Small intestine (tissue), 7 donors: ENCODE measurements around the gene PHOX2A. TPM values are rescaled to one million over a fixed set of nuclear protein-coding genes. Genes with fewer than 3 reads are reported as not detected.

Experiments
- DNase-seq, 2 donors: peaks; one replicate each; pipeline versions ENCODE4 v3.0.0 to v3.0.0-alpha.2; 2013
- FAIRE-seq: peaks from 2 replicates; lab custom pipeline; 2012; peaks lifted over from hg19 to GRCh38; lab: Jason Lieb, UNC
- H3K27ac ChIP-seq, 3 donors: one replicate each; pipeline ENCODE4 v1.5.1; 2013; ENCODE audit warnings: low read length in 2 of 3, mild to moderate bottlenecking in 2 of 3, control low read depth in 1 of 3, inconsistent platforms in 1 of 3, low read depth in 1 of 3, moderate library complexity in 1 of 3
- H3K27me3 ChIP-seq, 3 donors: one replicate each; pipeline ENCODE4 v1.6.1; 2013; ENCODE audit warnings: low read length in 3 of 3, inconsistent platforms in 1 of 3; ENCODE audit not compliant: control insufficient read depth in 3 of 3, insufficient read depth in 3 of 3
- H3K36me3 ChIP-seq, 3 donors: one replicate each; pipeline ENCODE4 v1.6.1; 2013; ENCODE audit warnings: low read length in 3 of 3, inconsistent platforms in 1 of 3, low read depth in 1 of 3, mild to moderate bottlenecking in 1 of 3, moderate library complexity in 1 of 3; ENCODE audit not compliant: control insufficient read depth in 3 of 3, insufficient read depth in 2 of 3
- H3K4me1 ChIP-seq, 3 donors: one replicate each; pipeline ENCODE4 v1.6.1; 2013; ENCODE audit warnings: low read length in 2 of 3, inconsistent platforms in 1 of 3, low read depth in 1 of 3, mild to moderate bottlenecking in 1 of 3, moderate library complexity in 1 of 3; ENCODE audit not compliant: control insufficient read depth in 3 of 3, insufficient read depth in 2 of 3
- H3K4me3 ChIP-seq, 3 donors: one replicate each; pipeline ENCODE4 v1.5.1; 2013; ENCODE audit warnings: low read length in 3 of 3, control low read depth in 1 of 3, inconsistent platforms in 1 of 3, low read depth in 1 of 3, mild to moderate bottlenecking in 1 of 3, moderate library complexity in 1 of 3
- H3K9me3 ChIP-seq, 2 donors: one replicate each; pipeline ENCODE4 v1.6.1; 2013; ENCODE audit warnings: low read depth in 1 of 2, low read length in 1 of 2; ENCODE audit not compliant: control insufficient read depth in 2 of 2, insufficient read depth in 1 of 2
- WGBS, 3 donors: extraction: QIAGEN DNeasy Blood & Tissue Kit; methylation state at CpG; one replicate each; pipeline ENCODE4 v1.1.7; 2013; 5-methylcytosine and 5-hydroxymethylcytosine counted together
- polyA plus RNA-seq, 4 donors: library from polyadenylated mRNA; stranded (reverse) in 3 of 4; unstranded in 1 of 4; fragments of 200-250 nt in 3 of 4; fragments of 120-200 nt in 1 of 4; gene quantifications; one replicate each; pipeline versions ENCODE4 v1.2.1 to v1.2.3, GENCODE V29; 2013
- donor health status: healthy with polysubstance abuse.
- donor health status: control.
- donor health status: control.
- donor health status: Bipolar disorder and iron deficiency.
- donor health status: healthy.

Gene PHOX2A
- polyA plus RNA-seq, 4 donors: 0.86 to 3.3 TPM; not detected in 2

GRCh38 chr11:72234514-72234830 lies 9.5 kb downstream of the PHOX2A start:
- peaks cover 17 to 91% (median 31%) of the 10 kb centered on the region in 3 donors for H3K36me3 ChIP-seq
- peaks cover 0 to 19% (median 0%) of the 10 kb centered on the region in 3 donors for H3K4me1 ChIP-seq
- WGBS, 3 donors: 71 to 87% (median 84%) methylated on average over 3 of the region's 3 CpGs
- no peak overlapping the region for H3K27ac ChIP-seq
- no peak overlapping the region for H3K4me3 ChIP-seq
- peaks cover 0 to 12% (median 0%) of the 10 kb centered on the region in 3 donors for H3K27me3 ChIP-seq
- no peaks in the 10 kb centered on the region for H3K9me3 ChIP-seq
- FAIRE-seq: no peak
- no peak for DNase-seq

DNA sequence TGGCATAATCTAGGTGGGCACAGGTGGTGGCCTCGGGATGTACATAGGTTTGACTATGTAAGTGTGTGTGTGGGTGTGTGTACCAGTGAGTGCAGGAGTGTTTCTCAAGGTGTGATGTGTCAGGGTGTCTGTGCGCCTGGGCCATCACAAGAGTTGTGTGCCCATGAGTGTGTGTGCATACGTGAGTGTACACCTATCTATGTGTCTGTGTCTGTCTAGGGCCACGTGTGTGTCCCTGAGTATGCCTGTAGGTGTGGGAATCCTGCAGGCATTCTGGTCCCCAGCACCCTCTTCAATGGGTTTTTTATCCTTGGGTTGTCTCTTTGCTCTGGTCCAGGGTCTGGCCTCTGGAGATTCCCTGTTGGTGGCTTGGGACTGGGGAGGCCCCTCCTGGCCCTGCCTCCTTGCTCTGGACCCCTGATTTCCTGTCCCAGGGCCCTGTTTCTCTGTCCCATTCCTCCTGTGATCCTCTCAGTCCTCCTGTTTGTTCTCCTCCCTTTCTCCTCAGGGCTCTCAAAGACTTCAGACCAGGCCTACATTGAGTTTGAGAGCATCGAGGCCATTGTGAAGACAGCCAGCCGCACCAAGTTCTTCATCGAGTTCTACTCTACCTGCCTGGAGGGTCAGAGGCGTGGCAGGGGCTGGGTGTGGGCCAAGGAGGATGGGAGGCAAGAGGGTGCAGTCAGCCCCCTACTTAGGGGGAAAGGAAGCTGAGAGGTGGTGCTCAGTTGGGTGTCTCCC lies 10.0 kb downstream of the PHOX2A start:
- Histone ChIP-seq H3K9me3 (no peaks in the 10 kb centered on the region), H3K27me3 (peaks cover 0 to 6% (median 0%) of the 10 kb centered on the region in 3 donors), H3K4me1 (peaks cover 0 to 15% (median 0%) of the 10 kb centered on the region in 3 donors), H3K4me3 (no peak overlapping the region), H3K27ac (no peak overlapping the region), H3K36me3 (peaks cover 17 to 97% (median 35%) of the 10 kb centered on the region in 3 donors)
- DNase-seq (no peak), FAIRE-seq (no peak)
- WGBS, 3 donors: 78 to 89% (median 85%) methylated on average over 8 of the region's 8 CpGs

- DNase-seq: no peak
- peaks cover 0 to 9% (median 0%) of the 10 kb centered on the region in 3 donors for H3K4me1 ChIP-seq
- no peaks in the 10 kb centered on the region for H3K9me3 ChIP-seq
These were observed 10.8 kb downstream of the PHOX2A start for GRCh38 chr11:72233056-72233772.

DNA sequence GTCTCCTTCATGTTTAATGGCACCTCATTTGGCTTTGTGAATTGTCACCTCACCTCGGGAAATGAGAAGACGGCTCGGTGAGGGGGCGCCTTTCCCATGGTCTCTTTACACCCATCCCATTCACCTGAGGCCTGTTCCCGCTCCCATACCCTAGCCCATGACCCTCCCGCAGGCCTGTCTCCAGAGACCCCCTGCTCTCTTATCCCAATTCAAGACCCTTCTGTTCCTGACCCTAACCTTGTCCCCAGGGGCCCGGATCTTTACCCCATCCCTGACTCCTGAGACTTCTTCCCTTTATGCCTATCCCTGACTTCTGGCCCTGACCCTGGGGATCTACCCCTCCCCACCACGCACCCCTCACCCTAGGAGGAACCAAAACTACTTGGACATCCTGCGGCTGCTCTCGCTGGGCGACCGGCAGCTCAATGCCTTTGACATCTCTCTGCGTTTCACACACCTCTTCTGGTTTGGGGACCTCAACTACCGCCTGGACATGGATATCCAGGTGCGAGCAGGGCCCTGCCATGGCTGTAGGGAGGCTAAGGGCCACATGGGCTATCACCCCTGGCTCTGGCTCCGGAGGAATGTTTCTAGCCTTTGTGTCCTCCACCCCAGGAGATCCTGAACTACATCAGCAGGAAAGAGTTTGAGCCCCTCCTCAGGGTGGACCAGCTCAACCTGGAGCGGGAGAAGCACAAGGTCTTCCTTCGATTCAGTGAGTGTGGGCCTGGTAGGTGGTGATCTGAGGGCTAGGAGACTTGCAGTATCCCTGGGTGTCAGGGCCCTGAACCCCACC lies 11.5 kb downstream of the PHOX2A start:
- DNase-seq: no peak
- no peaks in the 10 kb centered on the region for H3K27me3 ChIP-seq
- 91 to 96% (median 93%) methylated on average over 18 of the region's 18 CpGs for WGBS, 3 donors
- H3K4me1 ChIP-seq: peaks cover 0 to 8% (median 0%) of the 10 kb centered on the region in 3 donors
- no peaks in the 10 kb centered on the region for H3K9me3 ChIP-seq
- FAIRE-seq: no peak
- H3K27ac ChIP-seq: no peak overlapping the region
- peaks cover 13 to 97% (median 37%) of the 10 kb centered on the region in 3 donors for H3K36me3 ChIP-seq
- no peak overlapping the region for H3K4me3 ChIP-seq

More at GRCh38 chr11:72233056-72233772, 10.8 kb downstream of the PHOX2A start:
- 90 to 94% (median 92%) methylated on average over 13 of the region's 13 CpGs for WGBS, 3 donors
- H3K36me3 ChIP-seq: peaks cover 15 to 97% (median 37%) of the 10 kb centered on the region in 3 donors
- H3K4me3 ChIP-seq: no peak overlapping the region
- H3K27me3 ChIP-seq: no peaks in the 10 kb centered on the region
- no peak overlapping the region for H3K27ac ChIP-seq
- FAIRE-seq: no peak

GRCh38 chr11:72231396-72232259 lies 12.3 kb downstream of the PHOX2A start:
- no peak overlapping the region for H3K4me3 ChIP-seq
- peaks cover 0 to 2% (median 0%) of the 10 kb centered on the region in 3 donors for H3K4me1 ChIP-seq
- H3K9me3 ChIP-seq: no peaks in the 10 kb centered on the region
- H3K27me3 ChIP-seq: no peaks in the 10 kb centered on the region
- WGBS, 3 donors: 92 to 95% (median 93%) methylated on average over 9 of the region's 9 CpGs
- no peak for FAIRE-seq
- H3K36me3 ChIP-seq: peaks cover 19 to 96% (median 37%) of the 10 kb centered on the region in 3 donors
- no peak overlapping the region for H3K27ac ChIP-seq
- DNase-seq: no peak

- H3K36me3 ChIP-seq: peaks cover 18 to 94% (median 37%) of the 10 kb centered on the region in 3 donors
- no peaks in the 10 kb centered on the region for H3K9me3 ChIP-seq
- FAIRE-seq (no peak), DNase-seq (no peak)
- H3K4me3 ChIP-seq: no peak overlapping the region
- no peak overlapping the region for H3K27ac ChIP-seq
- H3K27me3 ChIP-seq: no peaks in the 10 kb centered on the region
- H3K4me1 ChIP-seq: peaks cover 0 to 5% (median under 1%) of the 10 kb centered on the region in 3 donors
- 90 to 93% (median 92%) methylated on average over 18 of the region's 18 CpGs for WGBS, 3 donors
These were observed 13.1 kb downstream of the PHOX2A start for GRCh38 chr11:72230764-72231365.

GRCh38 chr11:72229925-72230763 lies 13.8 kb downstream of the PHOX2A start:
- H3K27ac ChIP-seq: no peak overlapping the region
- no peaks in the 10 kb centered on the region for H3K9me3 ChIP-seq
- H3K4me1 ChIP-seq: peaks cover 2 to 12% (median 8%) of the 10 kb centered on the region in 3 donors
- DNase-seq (no peak), FAIRE-seq (no peak)
- H3K4me3 ChIP-seq: no peak overlapping the region
- peaks cover 13 to 87% (median 33%) of the 10 kb centered on the region in 3 donors for H3K36me3 ChIP-seq
- no peaks in the 10 kb centered on the region for H3K27me3 ChIP-seq
- 94 to 97% (median 95%) methylated on average over 21 of the region's 21 CpGs for WGBS, 3 donors
